GM18858 (cell line): ENCODE results near the gene GRIK1.

Experiments used
- ATAC-seq: cut with Tn5 transposase; IDR thresholded peaks from one replicate; pipeline ENCODE4 v1.9.1; 2021; ENCODE audit not compliant: unreplicated experiment

GRIK1 gene

DNA sequence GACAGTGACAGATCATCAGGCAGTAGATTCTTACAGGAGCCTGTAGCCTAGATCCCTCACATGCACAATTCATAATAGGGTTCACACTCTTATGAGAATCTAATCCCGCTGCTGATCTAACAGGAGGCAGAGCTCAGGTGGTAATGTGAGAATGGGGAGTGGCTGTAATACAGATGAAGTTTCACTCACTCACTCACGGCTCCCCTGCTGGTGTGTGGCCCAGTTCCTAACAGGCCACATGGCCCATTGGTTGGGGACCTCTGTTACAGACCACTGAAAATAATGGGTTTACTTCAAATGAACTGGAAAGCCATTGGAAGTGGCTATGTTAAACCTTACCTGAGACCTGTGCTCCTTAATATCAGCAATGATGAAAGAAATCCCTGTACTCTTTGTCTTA lies 151.0 kb downstream of the GRIK1 start:
- no peak for ATAC-seq

- ATAC-seq = no peak
Measured at GRCh38 chr21:29787361-29787909, 152.4 kb downstream of the GRIK1 start.

DNA sequence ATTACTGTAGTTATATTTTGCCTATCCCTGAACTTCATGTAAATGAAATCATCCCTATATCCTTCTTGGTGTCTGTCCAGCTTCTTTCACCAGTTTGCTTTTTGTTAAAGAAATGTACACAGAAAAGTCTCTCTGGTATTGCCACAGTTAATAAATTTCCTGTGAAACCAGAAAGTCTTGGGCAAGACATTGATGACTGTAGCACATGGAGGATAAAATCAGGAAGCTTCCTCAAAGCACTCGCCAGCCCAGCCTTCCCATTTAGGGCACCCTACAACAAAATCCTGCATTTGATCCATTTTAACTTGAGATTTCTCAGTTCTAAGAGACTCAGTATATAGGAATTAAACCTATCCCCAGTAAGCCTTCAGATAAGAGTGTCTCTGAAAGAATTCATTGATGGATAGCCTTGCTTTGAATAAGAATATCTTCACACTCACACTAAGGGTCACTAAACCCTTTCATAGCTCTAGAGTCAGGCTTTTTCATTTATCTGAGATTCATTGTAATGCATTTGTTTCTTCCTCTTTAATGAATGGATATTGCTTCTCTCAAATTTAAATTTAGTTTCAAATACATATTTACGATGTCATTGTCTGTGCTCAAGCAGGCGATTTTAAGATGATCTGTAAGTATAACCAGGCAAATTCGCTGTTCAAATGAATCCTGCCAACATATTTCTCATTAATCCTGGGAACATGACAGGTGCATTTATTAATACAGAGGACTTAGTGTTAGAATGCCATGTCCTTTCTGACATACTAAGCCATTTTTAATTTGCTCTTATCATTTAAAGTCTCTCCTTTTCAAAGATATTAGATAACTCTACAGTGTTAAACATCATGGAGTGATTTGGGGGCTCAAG lies 153.1 kb downstream of the GRIK1 start:
- ATAC-seq = no peak

DNA sequence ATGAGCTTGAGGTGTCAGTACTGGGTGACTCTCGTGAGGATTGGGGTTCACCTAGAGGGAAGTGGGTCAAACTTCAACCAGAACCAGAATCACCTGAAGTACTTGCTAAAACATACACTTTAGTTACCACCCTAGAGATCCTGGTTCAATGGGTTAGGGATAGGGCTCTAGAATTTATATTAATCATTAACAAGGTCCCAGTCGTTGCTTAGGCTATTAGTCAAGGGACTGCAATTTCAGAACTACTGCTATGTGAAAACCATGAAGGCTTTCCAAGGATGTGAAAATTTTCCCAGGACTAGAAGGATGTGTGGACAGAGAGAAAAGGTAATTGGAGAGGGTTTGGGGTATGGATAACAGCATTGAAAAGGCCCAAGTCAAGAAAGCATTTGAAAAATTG lies 162.6 kb downstream of the GRIK1 start:
- ATAC-seq = no peak

DNA sequence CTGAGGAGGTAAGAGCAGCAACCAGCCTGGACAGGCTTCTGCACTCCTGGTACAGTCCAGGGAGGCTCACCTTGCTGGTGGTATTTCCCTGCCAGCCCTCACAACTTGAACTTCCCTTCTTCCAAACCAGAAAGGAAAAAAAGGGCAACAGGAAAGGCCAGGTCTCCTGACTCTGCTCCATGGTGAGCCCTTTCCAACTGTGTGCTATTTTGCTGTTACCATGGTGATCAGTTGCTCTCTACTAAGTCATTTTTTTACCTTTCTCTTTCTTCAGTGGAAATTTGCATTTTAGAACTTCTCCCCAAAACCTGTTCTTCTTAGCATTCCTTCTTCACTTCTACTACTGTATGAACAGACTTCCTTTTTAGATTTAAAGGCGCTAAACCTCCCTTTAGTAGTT lies 164.3 kb downstream of the GRIK1 start:
- ATAC-seq = no peak

GRCh38 chr21:29771491-29772066 lies 168.2 kb downstream of the GRIK1 start:
- ATAC-seq = no peak

DNA sequence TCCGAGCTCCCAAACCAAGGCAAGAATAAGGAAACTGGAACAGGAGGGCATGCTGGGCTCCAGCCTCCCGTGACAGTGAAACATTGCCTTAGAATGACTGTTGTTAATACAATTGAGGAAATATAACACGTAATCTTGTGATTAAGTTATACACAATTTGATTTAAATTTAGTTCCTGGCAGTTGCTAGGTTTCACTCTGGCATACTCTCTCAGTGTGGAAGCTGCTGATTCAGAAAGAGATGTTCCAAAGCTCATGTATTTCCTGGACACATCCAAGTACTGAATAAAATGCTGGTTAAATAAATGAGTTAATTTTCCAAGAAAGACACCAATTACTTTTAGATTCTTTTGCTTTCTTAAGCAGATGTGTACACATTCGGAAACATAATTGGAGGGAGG lies 176.1 kb downstream of the GRIK1 start:
- ATAC-seq = no peak

GRCh38 chr21:29762570-29763082 lies 177.2 kb downstream of the GRIK1 start:
- ATAC-seq = no peak

- ATAC-seq = no peak
Measured at GRCh38 chr21:29753216-29753615, 186.6 kb downstream of the GRIK1 start.

- ATAC-seq = no peak
Measured at GRCh38 chr21:29751473-29752185, 188.2 kb downstream of the GRIK1 start.

DNA sequence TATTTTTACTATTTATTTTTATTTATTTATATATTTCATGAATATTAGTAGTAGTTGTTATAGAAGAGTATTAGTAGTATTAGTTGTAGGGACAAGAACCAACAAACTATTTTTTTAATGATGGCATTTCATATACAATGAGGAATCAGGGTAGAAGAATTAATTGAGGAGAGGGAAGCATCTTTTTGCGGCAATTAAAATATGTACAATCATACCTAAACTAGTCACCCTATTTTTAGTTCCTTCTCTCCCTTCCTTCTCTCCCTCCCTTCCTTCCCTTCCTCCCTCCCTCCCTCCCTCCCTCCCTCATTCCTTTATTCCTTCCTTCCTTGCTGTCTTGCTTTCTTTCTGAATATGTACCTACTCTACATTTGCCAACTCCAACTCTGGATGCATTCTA lies 189.8 kb downstream of the GRIK1 start:
- no peak for ATAC-seq

GRCh38 chr21:29749223-29749622 lies 190.6 kb downstream of the GRIK1 start:
- no peak for ATAC-seq

GRCh38 chr21:29748391-29749167 lies 191.2 kb downstream of the GRIK1 start:
- no peak for ATAC-seq

- ATAC-seq = no peak
Measured at GRCh38 chr21:29741761-29742160, 198.0 kb downstream of the GRIK1 start.

DNA sequence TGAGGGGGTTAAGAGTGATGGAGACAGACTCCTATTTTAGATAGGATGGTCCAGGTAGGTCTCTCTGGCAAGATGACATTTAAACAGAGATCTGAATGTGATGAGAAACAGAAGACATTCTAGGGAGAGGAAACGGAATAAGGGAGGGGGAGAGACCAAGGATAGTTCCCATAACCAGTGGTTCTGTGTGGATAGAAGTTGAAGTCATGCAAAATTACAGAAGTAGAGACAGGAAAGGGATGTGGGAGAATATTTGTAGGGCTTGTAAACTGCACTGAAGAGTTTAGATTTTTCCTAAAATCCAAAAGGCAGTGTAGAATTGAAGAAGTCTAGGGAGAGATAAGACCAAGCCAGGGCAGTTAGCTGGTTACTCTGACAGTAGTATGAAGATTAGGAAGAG lies 200.6 kb downstream of the GRIK1 start:
- no peak for ATAC-seq

- ATAC-seq = no peak
Measured at GRCh38 chr21:29738730-29739129, 201.1 kb downstream of the GRIK1 start.

DNA sequence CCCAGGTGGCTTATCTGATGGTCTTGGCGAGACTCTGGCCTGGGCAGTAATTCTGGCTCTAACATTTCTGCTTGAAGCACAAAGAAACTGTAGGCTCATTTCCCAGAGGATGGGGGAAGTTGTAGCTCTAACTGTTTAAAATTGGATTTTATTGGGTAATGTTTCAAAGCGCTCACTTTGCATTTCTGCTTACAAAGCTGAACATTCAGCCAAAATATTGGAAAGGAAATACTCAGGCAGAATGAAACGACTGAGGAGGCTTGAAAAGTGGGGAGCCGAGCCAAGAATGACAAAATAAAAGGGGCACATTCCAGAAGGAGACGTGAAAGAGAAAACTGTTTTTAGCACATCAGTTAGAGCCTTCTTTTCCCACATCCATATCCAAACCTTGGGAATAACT lies 202.6 kb downstream of the GRIK1 start:
- no peak for ATAC-seq

- no peak for ATAC-seq
Measured at GRCh38 chr21:29730281-29730680, 209.5 kb downstream of the GRIK1 start.

- ATAC-seq = no peak
Measured at GRCh38 chr21:29726044-29726443, 213.8 kb downstream of the GRIK1 start.

GRCh38 chr21:29725025-29725736 lies 214.6 kb downstream of the GRIK1 start:
- ATAC-seq = no peak
